Liver (tissue), 9 donors: ENCODE results near the gene PPP1R11. TPM values are rescaled to one million over a fixed set of nuclear protein-coding genes. Genes with fewer than 3 reads are reported as not detected.
A peak's percentile ranks its signal among the peaks of the same experiment; 100 is the strongest.

Experiments
- DNase-seq: peaks from one replicate; pipeline ENCODE4 v3.0.0-alpha.2; 2017; ENCODE audit warnings: low spot score
- H3K27ac ChIP-seq, 2 donors: one replicate each; pipeline ENCODE4 v1.7.0; 2013; ENCODE audit warnings: inconsistent platforms in 2 of 2, low read length in 2 of 2, control low read depth in 1 of 2, low read depth in 1 of 2, mild to moderate bottlenecking in 1 of 2
- H3K27me3 ChIP-seq, 4 donors: one replicate each; pipeline versions ENCODE4 v1.6.1 to v1.7.0; 2013; ENCODE audit warnings: low read length in 3 of 4, inconsistent platforms in 1 of 4, mild to moderate bottlenecking in 1 of 4, moderate library complexity in 1 of 4; ENCODE audit not compliant: control insufficient read depth in 4 of 4, insufficient read depth in 4 of 4
- H3K36me3 ChIP-seq, 4 donors: one replicate each; pipeline versions ENCODE4 v1.6.1 to v1.7.0; 2013; ENCODE audit warnings: low read length in 3 of 4, mild to moderate bottlenecking in 3 of 4, low read depth in 1 of 4, moderate library complexity in 1 of 4; ENCODE audit not compliant: control insufficient read depth in 4 of 4, insufficient read depth in 3 of 4
- H3K4me1 ChIP-seq, 4 donors: one replicate each; pipeline versions ENCODE4 v1.6.1 to v1.7.0; 2013; ENCODE audit warnings: low read length in 3 of 4, mild to moderate bottlenecking in 3 of 4, moderate library complexity in 1 of 4; ENCODE audit not compliant: control insufficient read depth in 4 of 4, insufficient read depth in 4 of 4
- H3K4me3 ChIP-seq, 3 donors: one replicate each; pipeline versions ENCODE4 v1.6.1 to v1.7.0; 2013; ENCODE audit warnings: low read length in 3 of 3, control low read depth in 1 of 3, low read depth in 1 of 3, mild to moderate bottlenecking in 1 of 3
- H3K9ac ChIP-seq, 2 donors: one replicate each; pipeline ENCODE4 v1.7.0; 2013; ENCODE audit warnings: low read length in 2 of 2, mild to moderate bottlenecking in 2 of 2, moderate library complexity in 2 of 2, control low read depth in 1 of 2, low read depth in 1 of 2
- H3K9me3 ChIP-seq, 4 donors: one replicate each; pipeline versions ENCODE4 v1.6.1 to v1.7.0; 2013; ENCODE audit warnings: low read length in 3 of 4; ENCODE audit not compliant: control insufficient read depth in 4 of 4
- CTCF ChIP-seq: fragments of 150-350 bp; IDR thresholded peaks from 2 replicates; pipeline ENCODE4 v1.5.1; 2017; ENCODE audit warnings: improper control_type of control experiment, low read depth, low read length; ENCODE audit not compliant: missing input control
- FOXA1 ChIP-seq: IDR thresholded peaks from 2 replicates; pipeline ENCODE4 v1.6.1; 2016; ENCODE audit warnings: antibody characterized with exemption
- FOXA2 ChIP-seq: IDR thresholded peaks from 2 replicates; pipeline ENCODE4 v1.6.1; 2016; ENCODE audit warnings: antibody characterized with exemption
- GABPA ChIP-seq, 2 donors: IDR thresholded peaks in 1 of 2; conservative IDR thresholded peaks in 1 of 2; 2 replicates each; pipeline ENCODE4 v1.6.1; 2016; ENCODE audit warnings: antibody characterized with exemption in 2 of 2, mild to moderate bottlenecking in 1 of 2, moderate library complexity in 1 of 2
- HNF4A ChIP-seq, 2 donors: conservative IDR thresholded peaks; 2 replicates each; pipeline ENCODE4 v1.6.1; 2016; ENCODE audit warnings: antibody characterized with exemption in 2 of 2, mild to moderate bottlenecking in 2 of 2
- HNF4G ChIP-seq: IDR thresholded peaks from 2 replicates; pipeline ENCODE4 v1.6.1; 2016; ENCODE audit warnings: antibody characterized with exemption
- JUND ChIP-seq, 2 donors: IDR thresholded peaks; 2 replicates each; pipeline ENCODE4 v1.6.1; 2016; ENCODE audit warnings: antibody characterized with exemption in 2 of 2
- NR2F2 ChIP-seq: IDR thresholded peaks from 2 replicates; pipeline ENCODE4 v1.6.1; 2016; ENCODE audit warnings: antibody characterized with exemption
- RAD21 ChIP-seq, 2 donors: IDR thresholded peaks; 2 replicates each; pipeline ENCODE4 v1.6.1; 2016; ENCODE audit warnings: antibody characterized with exemption in 2 of 2, mild to moderate bottlenecking in 2 of 2
- SP1 ChIP-seq: IDR thresholded peaks from 2 replicates; pipeline ENCODE4 v1.6.1; 2018; ENCODE audit warnings: antibody characterized with exemption, mild to moderate bottlenecking
- TAF1 ChIP-seq: conservative IDR thresholded peaks from 2 replicates; pipeline ENCODE4 v1.6.1; 2016; ENCODE audit warnings: antibody characterized with exemption, mild to moderate bottlenecking
- ZBTB33 ChIP-seq: IDR thresholded peaks from 2 replicates; pipeline ENCODE4 v1.6.1; 2016; ENCODE audit warnings: antibody characterized with exemption
- WGBS: extraction: QIAGEN DNeasy Blood & Tissue Kit; methylation state at CpG from one replicate; pipeline ENCODE4 v1.1.7; 2013; 5-methylcytosine and 5-hydroxymethylcytosine counted together
- polyA plus RNA-seq, 2 donors: library from polyadenylated mRNA; stranded (reverse) in 1 of 2; unstranded in 1 of 2; fragments of 200-250 nt in 1 of 2; fragments of >200 nt in 1 of 2; fragmentation: Nextera tagmentation in 1 of 2; extraction: Ambion mirVana in 1 of 2; gene quantifications; one replicate each; pipeline versions ENCODE4 v1.2.1 to v1.2.3, GENCODE V29; 2013 to 2015
- total RNA-seq, 2 donors: library from RNA; depleted of rRNA; stranded (reverse); fragments of >200 nt; gene quantifications; one replicate each; pipeline ENCODE4 v1.2.3, GENCODE V29; 2014
- TF ChIP-seq, protein P1 (sequence below): IDR thresholded peaks from 2 replicates; pipeline ENCODE4 v1.6.1; 2016; ENCODE audit warnings: antibody characterized with exemption
- donor health status: healthy.
- donor health status: healthy.
- donor health status: healthy.
- donor health status: healthy.
- donor health status: healthy.

Gene PPP1R11
- total and polyA plus RNA-seq, 4 donors = 7.8 to 30.9 (median 19.5) TPM

- 48% methylated on average over 3 of the region's 3 CpGs for WGBS
- no peak overlapping the region for H3K9ac ChIP-seq
- peaks cover 0 to 16% (median 8%) of the 10 kb centered on the region in 4 donors for H3K27me3 ChIP-seq
- no peak for TF ChIP-seq TAF1
- no peak for TF ChIP-seq JUND (IDR thresholded peaks at IDR 0.05)
- TF ChIP-seq, protein P1, sequence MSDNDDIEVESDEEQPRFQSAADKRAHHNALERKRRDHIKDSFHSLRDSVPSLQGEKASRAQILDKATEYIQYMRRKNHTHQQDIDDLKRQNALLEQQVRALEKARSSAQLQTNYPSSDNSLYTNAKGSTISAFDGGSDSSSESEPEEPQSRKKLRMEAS = no peak
- TF ChIP-seq NR2F2 = no peak
- TF ChIP-seq HNF4G = no peak
- no peak overlapping the region for H3K27ac ChIP-seq
- H3K36me3 ChIP-seq = peaks cover 0 to 16% (median 7%) of the 10 kb centered on the region in 4 donors
- DNase-seq = no peak
- H3K9me3 ChIP-seq = no peaks in the 10 kb centered on the region
- no peak overlapping the region for H3K4me3 ChIP-seq
- peaks cover 11 to 29% (median 19%) of the 10 kb centered on the region in 4 donors for H3K4me1 ChIP-seq
Observed at GRCh38 chr6:30071858-30072257, 4.9 kb downstream of the PPP1R11 start.

GRCh38 chr6:30073489-30074235 lies 6.7 kb downstream of the PPP1R11 start:
- DNase-seq = no peak
- Histone ChIP-seq H3K27ac (no peak overlapping the region), H3K9me3 (no peaks in the 10 kb centered on the region), H3K36me3 (peaks cover 0 to 12% (median 7%) of the 10 kb centered on the region in 4 donors), H3K27me3 (peaks cover 3 to 16% (median 8%) of the 10 kb centered on the region in 4 donors), H3K4me3 (no peak overlapping the region), H3K4me1 (peaks cover 6 to 19% (median 12%) of the 10 kb centered on the region in 4 donors), H3K9ac (no peak overlapping the region)
- TF ChIP-seq, protein P1 = no peak
- TF ChIP-seq GABPA (IDR thresholded peaks at IDR 0.05 in 1 of 2, conservative IDR thresholded peaks at IDR 0.05 in 1 of 2) = no peak
- TF ChIP-seq RAD21 (IDR thresholded peaks at IDR 0.05) = no peak
- TF ChIP-seq HNF4A (conservative IDR thresholded peaks at IDR 0.05) = no peak
- no peak for TF ChIP-seq FOXA2
- TF ChIP-seq JUND (IDR thresholded peaks at IDR 0.05) = no peak
- 53% methylated on average over 7 of the region's 7 CpGs for WGBS

DNA sequence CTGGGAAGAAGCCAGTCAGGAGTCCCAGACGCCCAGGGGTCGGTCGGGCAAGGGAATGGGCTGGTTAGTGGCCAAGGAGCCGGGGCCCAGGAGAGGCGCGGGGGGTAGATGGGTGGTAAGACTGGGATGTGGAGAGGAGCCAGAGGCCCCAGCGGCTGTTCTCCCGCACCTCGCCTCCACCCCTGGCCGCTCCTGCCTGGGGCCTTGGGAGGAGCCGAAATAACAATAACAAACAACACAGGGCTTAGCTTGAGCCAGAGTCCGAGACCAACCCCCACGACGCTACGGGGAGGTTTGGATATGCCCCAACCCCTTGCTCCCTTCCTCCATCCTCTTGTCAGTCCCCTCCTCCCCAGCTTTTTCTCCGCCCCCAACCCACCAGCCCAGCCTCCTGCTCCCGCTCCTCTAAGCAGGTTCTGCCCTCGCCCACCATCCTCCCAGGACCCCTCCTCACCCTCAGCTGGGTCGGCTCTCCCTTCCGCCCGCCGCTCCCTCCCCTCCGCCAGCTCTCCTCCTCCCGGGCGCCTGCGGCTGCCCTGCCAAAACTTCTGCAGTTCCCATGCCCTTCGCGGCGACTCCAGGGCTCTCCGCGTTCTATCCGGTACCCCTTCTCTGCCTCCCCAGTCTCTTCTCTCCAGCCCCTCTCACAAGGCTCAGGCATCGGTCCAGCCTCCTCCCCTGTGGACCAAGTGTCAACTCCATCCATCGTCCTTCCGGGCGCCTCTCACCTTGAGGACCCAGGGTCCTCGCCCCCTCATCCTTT lies 7.5 kb downstream of the PPP1R11 start:
- peaks cover 0 to 6% (median 3%) of the 10 kb centered on the region in 4 donors for H3K36me3 ChIP-seq
- peaks cover 3 to 16% (median 8%) of the 10 kb centered on the region in 4 donors for H3K27me3 ChIP-seq
- peak overlapping the region in 1 of 3 donors; percentile 32 for H3K4me3 ChIP-seq
- 8% methylated on average over 37 of the region's 37 CpGs for WGBS
- no peaks in the 10 kb centered on the region for H3K9me3 ChIP-seq
- no peak for DNase-seq
- H3K9ac ChIP-seq = no peak overlapping the region
- TF ChIP-seq FOXA1 (no peak), CTCF (no peak), RAD21 (IDR thresholded peaks at IDR 0.05) (no peak), TAF1 (no peak), FOXA2 (no peak), SP1 (no peak), HNF4A (conservative IDR thresholded peaks at IDR 0.05) (no peak), ZBTB33 (no peak)
- H3K4me1 ChIP-seq = peaks cover 6 to 19% (median 12%) of the 10 kb centered on the region in 4 donors
- H3K27ac ChIP-seq = no peak overlapping the region
